IMR-90 (cell line): ENCODE results near the gene RFK.

ENCODE experiments used
- CTCF ChIP-seq: conservative IDR thresholded peaks from 2 replicates; pipeline ENCODE4 v1.5.1; 2012; ENCODE audit warnings: mild to moderate bottlenecking, low read depth, low read length, improper control_type of control experiment
- FOS ChIP-seq: fragments of 150-350 bp; IDR thresholded peaks from 2 replicates; pipeline ENCODE4 v1.6.1; 2016; ENCODE audit warnings: low read depth, low read length
- POLR2A ChIP-seq: IDR thresholded peaks from 2 replicates; pipeline ENCODE4 v1.6.1; 2012; ENCODE audit warnings: mild to moderate bottlenecking, low read depth, low read length
- RAD21 ChIP-seq: IDR thresholded peaks from 2 replicates; pipeline ENCODE4 v1.6.1; 2012; ENCODE audit warnings: low read length, improper control_type of control experiment

GRCh38 chr9:76363032-76363395 is 31.2 kb downstream of the RFK start:
- TF ChIP-seq RAD21: no peak
- no peak for TF ChIP-seq CTCF
- TF ChIP-seq POLR2A: no peak
- no peak for TF ChIP-seq FOS
